Measurements from ENCODE around the gene RELB.

Gene RELB

GRCh38 chr19:45050036-45050435 is 48.8 kb downstream of the RELB start:
- Histone ChIP-seq H4K20me1 (peaks cover 100% of the 10 kb centered on the region), H3K9ac (no peak overlapping the region), H3K4me1 (peaks cover 41% of the 10 kb centered on the region), H3K4me2 (no peak overlapping the region), H3K36me3 (peaks cover 90% of the 10 kb centered on the region), H3K4me3 (no peak overlapping the region), H3K27ac (no peak overlapping the region), H3K9me3 (no peaks in the 10 kb centered on the region), H3K27me3 (no peaks in the 10 kb centered on the region)
- no peak for TF ChIP-seq Cebpa-rat (IDR thresholded peaks at IDR 0.05)

- no peak for TF ChIP-seq Cebpa-rat (IDR thresholded peaks at IDR 0.05)
- H3K36me3 ChIP-seq, result peaks cover 90% of the 10 kb centered on the region
- no peak overlapping the region for H3K4me2 ChIP-seq
- peaks cover 25% of the 10 kb centered on the region for H3K4me1 ChIP-seq
- 0 out of 2 replicates have a peak overlapping the region, but pooled peaks have one; percentile 13 for H3K27ac ChIP-seq
- H4K20me1 ChIP-seq, result peaks cover 100% of the 10 kb centered on the region
- H3K27me3 ChIP-seq, result no peaks in the 10 kb centered on the region
- H3K9ac ChIP-seq, result 0 out of 2 replicates have a peak overlapping the region, but pooled peaks have one; percentile 24
- H3K9me3 ChIP-seq, result no peaks in the 10 kb centered on the region
- no peak overlapping the region for H3K4me3 ChIP-seq
These were observed 50.8 kb downstream of the RELB start for GRCh38 chr19:45051929-45052579.

- Histone ChIP-seq H3K9me3 (no peaks in the 10 kb centered on the region), H3K4me1 (peaks cover 8% of the 10 kb centered on the region), H3K9ac (no peak overlapping the region), H3K4me2 (no peak overlapping the region), H3K36me3 (peaks cover 100% of the 10 kb centered on the region), H3K27me3 (no peaks in the 10 kb centered on the region), H3K27ac (no peak overlapping the region), H3K4me3 (no peak overlapping the region), H4K20me1 (peaks cover 92% of the 10 kb centered on the region)
- no peak for TF ChIP-seq Cebpa-rat (IDR thresholded peaks at IDR 0.05)
These were observed 55.6 kb downstream of the RELB start for GRCh38 chr19:45056831-45057230.

- peaks cover 85% of the 10 kb centered on the region for H4K20me1 ChIP-seq
- H3K9me3 ChIP-seq, result no peaks in the 10 kb centered on the region
- no peak overlapping the region for H3K9ac ChIP-seq
- H3K36me3 ChIP-seq, result peaks cover 100% of the 10 kb centered on the region
- no peaks in the 10 kb centered on the region for H3K27me3 ChIP-seq
- no peak overlapping the region for H3K4me3 ChIP-seq
- H3K27ac ChIP-seq, result no peak overlapping the region
- peaks cover 2% of the 10 kb centered on the region for H3K4me1 ChIP-seq
- no peak for TF ChIP-seq Cebpa-rat (IDR thresholded peaks at IDR 0.05)
- no peak overlapping the region for H3K4me2 ChIP-seq
These were observed 56.2 kb downstream of the RELB start for GRCh38 chr19:45057444-45057843.

GRCh38 chr19:45058622-45059159 is 57.4 kb downstream of the RELB start:
- Histone ChIP-seq H3K27me3 (no peaks in the 10 kb centered on the region), H3K4me3 (no peak overlapping the region), H3K4me1 (no peaks in the 10 kb centered on the region), H3K4me2 (no peak overlapping the region), H4K20me1 (peaks cover 77% of the 10 kb centered on the region), H3K9ac (no peak overlapping the region), H3K9me3 (no peaks in the 10 kb centered on the region), H3K36me3 (peaks cover 100% of the 10 kb centered on the region), H3K27ac (no peak overlapping the region)
- no peak for TF ChIP-seq Cebpa-rat (IDR thresholded peaks at IDR 0.05)

GRCh38 chr19:45059258-45059965 is 58.1 kb downstream of the RELB start:
- no peak for TF ChIP-seq Cebpa-rat (IDR thresholded peaks at IDR 0.05)
- H4K20me1 ChIP-seq, result peaks cover 77% of the 10 kb centered on the region
- no peaks in the 10 kb centered on the region for H3K27me3 ChIP-seq
- H3K4me3 ChIP-seq, result no peak overlapping the region
- H3K9ac ChIP-seq, result no peak overlapping the region
- H3K4me1 ChIP-seq, result no peaks in the 10 kb centered on the region
- peaks cover 100% of the 10 kb centered on the region for H3K36me3 ChIP-seq
- no peaks in the 10 kb centered on the region for H3K9me3 ChIP-seq
- H3K27ac ChIP-seq, result no peak overlapping the region
- no peak overlapping the region for H3K4me2 ChIP-seq

- Histone ChIP-seq H3K9me3 (no peaks in the 10 kb centered on the region), H4K20me1 (peaks cover 74% of the 10 kb centered on the region), H3K9ac (no peak overlapping the region), H3K27ac (no peak overlapping the region), H3K4me3 (no peak overlapping the region), H3K27me3 (no peaks in the 10 kb centered on the region), H3K4me1 (no peaks in the 10 kb centered on the region), H3K36me3 (peaks cover 99% of the 10 kb centered on the region), H3K4me2 (no peak overlapping the region)
- no peak for TF ChIP-seq Cebpa-rat (IDR thresholded peaks at IDR 0.05)
These were observed 60.7 kb downstream of the RELB start for GRCh38 chr19:45061965-45062364.

GRCh38 chr19:45063851-45064801 is 62.9 kb downstream of the RELB start:
- no peak overlapping the region for H3K4me2 ChIP-seq
- no peaks in the 10 kb centered on the region for H3K27me3 ChIP-seq
- no peak overlapping the region for H3K9ac ChIP-seq
- TF ChIP-seq Cebpa-rat (IDR thresholded peaks at IDR 0.05), result no peak
- no peaks in the 10 kb centered on the region for H3K9me3 ChIP-seq
- H3K36me3 ChIP-seq, result peaks cover 96% of the 10 kb centered on the region
- H3K4me1 ChIP-seq, result no peaks in the 10 kb centered on the region
- H4K20me1 ChIP-seq, result peaks cover 68% of the 10 kb centered on the region
- H3K4me3 ChIP-seq, result no peak overlapping the region
- no peak overlapping the region for H3K27ac ChIP-seq

- H3K9ac ChIP-seq, result no peak overlapping the region
These were observed 65.8 kb downstream of the RELB start for GRCh38 chr19:45066921-45067661.

More at GRCh38 chr19:45066921-45067661, 65.8 kb downstream of the RELB start:
- Histone ChIP-seq H3K27me3 (no peaks in the 10 kb centered on the region), H4K20me1 (peaks cover 77% of the 10 kb centered on the region), H3K27ac (peak overlapping the region; percentile 12; the same call in 1 of the 2 replicates), H3K36me3 (peaks cover 96% of the 10 kb centered on the region), H3K9me3 (no peaks in the 10 kb centered on the region), H3K4me3 (no peak overlapping the region), H3K4me1 (peaks cover 11% of the 10 kb centered on the region), H3K4me2 (no peak overlapping the region)
- TF ChIP-seq Cebpa-rat (IDR thresholded peaks at IDR 0.05), result no peak
